Measurements from ENCODE around the gene PRDM16. TPM values are rescaled to one million over a fixed set of nuclear protein-coding genes. Genes with fewer than 3 reads are reported as not detected.

PRDM16 gene
- polyA plus RNA-seq, 2 of the 4 experiments (the other 2 are of a cell fraction) = 0.03 to 0.35 TPM

DNA sequence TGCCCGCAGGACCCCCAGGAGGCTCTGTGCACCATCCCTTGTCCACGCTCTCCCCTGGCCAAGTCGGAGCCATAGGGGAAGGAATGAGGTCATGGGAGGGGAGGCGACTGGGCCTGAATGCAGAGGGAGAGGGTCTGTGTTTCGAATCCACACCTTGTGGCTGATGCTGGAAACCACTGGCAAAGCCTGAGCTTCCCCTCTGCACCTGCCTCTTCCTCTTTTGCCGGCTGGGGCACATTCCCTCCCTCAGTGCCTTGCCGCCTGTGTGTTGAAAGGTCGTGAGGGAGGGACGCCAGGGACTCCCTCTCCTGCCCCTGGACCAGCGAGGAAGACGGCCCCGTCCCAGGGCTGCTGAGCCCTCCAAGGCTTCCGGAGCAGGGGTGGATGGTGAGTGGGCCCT lies 27.3 kb downstream of the PRDM16 start:
- Histone ChIP-seq H3K4me2 (no peak overlapping the region), H3K4me1 (no peaks in the 10 kb centered on the region), H3K9me3 (no peaks in the 10 kb centered on the region), H3K4me3 (no peak overlapping the region), H3K27ac (no peak overlapping the region)
- no peak for ATAC-seq
- TF ChIP-seq, protein P1, sequence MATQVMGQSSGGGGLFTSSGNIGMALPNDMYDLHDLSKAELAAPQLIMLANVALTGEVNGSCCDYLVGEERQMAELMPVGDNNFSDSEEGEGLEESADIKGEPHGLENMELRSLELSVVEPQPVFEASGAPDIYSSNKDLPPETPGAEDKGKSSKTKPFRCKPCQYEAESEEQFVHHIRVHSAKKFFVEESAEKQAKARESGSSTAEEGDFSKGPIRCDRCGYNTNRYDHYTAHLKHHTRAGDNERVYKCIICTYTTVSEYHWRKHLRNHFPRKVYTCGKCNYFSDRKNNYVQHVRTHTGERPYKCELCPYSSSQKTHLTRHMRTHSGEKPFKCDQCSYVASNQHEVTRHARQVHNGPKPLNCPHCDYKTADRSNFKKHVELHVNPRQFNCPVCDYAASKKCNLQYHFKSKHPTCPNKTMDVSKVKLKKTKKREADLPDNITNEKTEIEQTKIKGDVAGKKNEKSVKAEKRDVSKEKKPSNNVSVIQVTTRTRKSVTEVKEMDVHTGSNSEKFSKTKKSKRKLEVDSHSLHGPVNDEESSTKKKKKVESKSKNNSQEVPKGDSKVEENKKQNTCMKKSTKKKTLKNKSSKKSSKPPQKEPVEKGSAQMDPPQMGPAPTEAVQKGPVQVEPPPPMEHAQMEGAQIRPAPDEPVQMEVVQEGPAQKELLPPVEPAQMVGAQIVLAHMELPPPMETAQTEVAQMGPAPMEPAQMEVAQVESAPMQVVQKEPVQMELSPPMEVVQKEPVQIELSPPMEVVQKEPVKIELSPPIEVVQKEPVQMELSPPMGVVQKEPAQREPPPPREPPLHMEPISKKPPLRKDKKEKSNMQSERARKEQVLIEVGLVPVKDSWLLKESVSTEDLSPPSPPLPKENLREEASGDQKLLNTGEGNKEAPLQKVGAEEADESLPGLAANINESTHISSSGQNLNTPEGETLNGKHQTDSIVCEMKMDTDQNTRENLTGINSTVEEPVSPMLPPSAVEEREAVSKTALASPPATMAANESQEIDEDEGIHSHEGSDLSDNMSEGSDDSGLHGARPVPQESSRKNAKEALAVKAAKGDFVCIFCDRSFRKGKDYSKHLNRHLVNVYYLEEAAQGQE (IDR thresholded peaks at IDR 0.05) = no peak
- TF ChIP-seq SMC3 (IDR thresholded peaks at IDR 0.05) (no peak), KDM5A (IDR thresholded peaks at IDR 0.05) (no peak), FOSL2 (IDR thresholded peaks at IDR 0.05) (no peak), FOSL2 (CRISPR knock-in tag; IDR thresholded peaks at IDR 0.05) (no peak), ZC3H11A (IDR thresholded peaks at IDR 0.05) (no peak), RNF2 (IDR thresholded peaks at IDR 0.05; ENCODE audit: borderline replicate concordance, low read depth) (no peak), MAZ (IDR thresholded peaks at IDR 0.05; ENCODE audit: borderline replicate concordance, low read depth, low read length) (no peak), NR3C1 (IDR thresholded peaks at IDR 0.05) (no peak), JUNB (IDR thresholded peaks at IDR 0.05) (no peak), HOXA7 (CRISPR knock-in tag; IDR thresholded peaks at IDR 0.05) (no peak)
- 33% methylated on average over 9 of the region's 13 CpGs for WGBS (ENCODE audit: missing lambda C conversion rate)
- FAIRE-seq = no peak
- ChIA-PET CTCF (no interaction called here), POLR2A (no interaction called here)
- DNase-seq (ENCODE audit: low read depth in 1 of 2, low spot score in 1 of 2) = no peak

DNA sequence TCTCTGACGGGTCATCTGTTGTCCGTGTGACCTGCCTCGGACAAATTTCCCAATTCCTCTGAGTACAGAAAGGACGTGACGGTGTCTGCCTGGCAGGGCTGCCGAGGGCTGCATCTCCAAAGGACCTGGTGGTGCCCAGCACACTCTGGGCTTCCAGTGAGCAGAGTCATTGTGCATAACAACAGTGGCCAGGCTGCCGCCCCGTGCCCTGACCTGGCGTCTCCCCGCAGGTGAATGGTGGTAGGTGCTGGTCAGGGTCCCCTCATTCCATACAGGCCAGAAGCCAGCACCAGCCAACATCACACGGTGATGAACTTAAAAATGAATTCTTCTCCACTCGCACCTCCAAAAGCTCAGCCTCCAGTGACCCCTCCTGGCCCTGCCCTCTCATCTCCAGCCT lies 28.2 kb downstream of the PRDM16 start:
- WGBS (ENCODE audit: missing lambda C conversion rate) = 48% methylated on average over 11 of the region's 12 CpGs
- ChIA-PET CTCF (no interaction called here), POLR2A (no interaction called here)
- no peak overlapping the region for H3K4me2 ChIP-seq
- no peak overlapping the region for H3K4me3 ChIP-seq
- no peak for DNase-seq (ENCODE audit: low read depth in 1 of 2, low spot score in 1 of 2)
- TF ChIP-seq RFX5 (IDR thresholded peaks at IDR 0.05) (no peak), POLR2A (IDR thresholded peaks at IDR 0.05; ENCODE audit: low read length) (no peak), HOXB13 (CRISPR knock-in tag; IDR thresholded peaks at IDR 0.05; ENCODE audit: low read depth) (no peak), TFCP2L1 (CRISPR knock-in tag; IDR thresholded peaks at IDR 0.05) (no peak), RNF2 (IDR thresholded peaks at IDR 0.05; ENCODE audit: borderline replicate concordance, low read depth) (no peak), HOXB5 (CRISPR knock-in tag; IDR thresholded peaks at IDR 0.05) (no peak), EHF (CRISPR knock-in tag; IDR thresholded peaks at IDR 0.05) (no peak), EHMT2 (IDR thresholded peaks at IDR 0.05; ENCODE audit: low read depth) (no peak), ZSCAN20 (CRISPR knock-in tag; IDR thresholded peaks at IDR 0.05) (no peak), RARB (CRISPR knock-in tag; IDR thresholded peaks at IDR 0.05) (no peak), RAD21 (conservative IDR thresholded peaks at IDR 0.05 in 1 of 2, IDR thresholded peaks at IDR 0.05 in 1 of 2) (no peak), NFE2L2 (conservative IDR thresholded peaks at IDR 0.05; ENCODE audit: low read length) (no peak), FOSL2 (IDR thresholded peaks at IDR 0.05) (no peak), FOSL2 (CRISPR knock-in tag; IDR thresholded peaks at IDR 0.05) (no peak), ESRRA (IDR thresholded peaks at IDR 0.05; ENCODE audit: borderline replicate concordance, low read length) (no peak), NPAS2 (CRISPR knock-in tag; IDR thresholded peaks at IDR 0.05; ENCODE audit: borderline replicate concordance) (no peak)
- TF ChIP-seq, protein P2, sequence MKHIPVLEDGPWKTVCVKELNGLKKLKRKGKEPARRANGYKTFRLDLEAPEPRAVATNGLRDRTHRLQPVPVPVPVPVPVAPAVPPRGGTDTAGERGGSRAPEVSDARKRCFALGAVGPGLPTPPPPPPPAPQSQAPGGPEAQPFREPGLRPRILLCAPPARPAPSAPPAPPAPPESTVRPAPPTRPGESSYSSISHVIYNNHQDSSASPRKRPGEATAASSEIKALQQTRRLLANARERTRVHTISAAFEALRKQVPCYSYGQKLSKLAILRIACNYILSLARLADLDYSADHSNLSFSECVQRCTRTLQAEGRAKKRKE (CRISPR knock-in tag; IDR thresholded peaks at IDR 0.05; ENCODE audit: low read depth) = no peak
- TF ChIP-seq, protein P3, sequence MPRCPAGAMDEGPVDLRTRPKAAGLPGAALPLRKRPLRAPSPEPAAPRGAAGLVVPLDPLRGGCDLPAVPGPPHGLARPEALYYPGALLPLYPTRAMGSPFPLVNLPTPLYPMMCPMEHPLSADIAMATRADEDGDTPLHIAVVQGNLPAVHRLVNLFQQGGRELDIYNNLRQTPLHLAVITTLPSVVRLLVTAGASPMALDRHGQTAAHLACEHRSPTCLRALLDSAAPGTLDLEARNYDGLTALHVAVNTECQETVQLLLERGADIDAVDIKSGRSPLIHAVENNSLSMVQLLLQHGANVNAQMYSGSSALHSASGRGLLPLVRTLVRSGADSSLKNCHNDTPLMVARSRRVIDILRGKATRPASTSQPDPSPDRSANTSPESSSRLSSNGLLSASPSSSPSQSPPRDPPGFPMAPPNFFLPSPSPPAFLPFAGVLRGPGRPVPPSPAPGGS (IDR thresholded peaks at IDR 0.05) = no peak
- TF ChIP-seq, protein P4, sequence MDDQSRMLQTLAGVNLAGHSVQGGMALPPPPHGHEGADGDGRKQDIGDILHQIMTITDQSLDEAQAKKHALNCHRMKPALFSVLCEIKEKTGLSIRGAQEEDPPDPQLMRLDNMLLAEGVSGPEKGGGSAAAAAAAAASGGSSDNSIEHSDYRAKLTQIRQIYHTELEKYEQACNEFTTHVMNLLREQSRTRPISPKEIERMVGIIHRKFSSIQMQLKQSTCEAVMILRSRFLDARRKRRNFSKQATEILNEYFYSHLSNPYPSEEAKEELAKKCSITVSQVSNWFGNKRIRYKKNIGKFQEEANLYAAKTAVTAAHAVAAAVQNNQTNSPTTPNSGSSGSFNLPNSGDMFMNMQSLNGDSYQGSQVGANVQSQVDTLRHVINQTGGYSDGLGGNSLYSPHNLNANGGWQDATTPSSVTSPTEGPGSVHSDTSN (IDR thresholded peaks at IDR 0.05) = no peak
- TF ChIP-seq, protein P5, sequence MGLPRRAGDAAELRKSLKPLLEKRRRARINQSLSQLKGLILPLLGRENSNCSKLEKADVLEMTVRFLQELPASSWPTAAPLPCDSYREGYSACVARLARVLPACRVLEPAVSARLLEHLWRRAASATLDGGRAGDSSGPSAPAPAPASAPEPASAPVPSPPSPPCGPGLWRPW (IDR thresholded peaks at IDR 0.05) = no peak
- ATAC-seq = no peak
- H3K27ac ChIP-seq = no peak overlapping the region
- no peaks in the 10 kb centered on the region for H3K9me3 ChIP-seq
- FAIRE-seq = no peak
- no peaks in the 10 kb centered on the region for H3K4me1 ChIP-seq

All from A549 (cell line).